ENCODE data around the gene SMC1B. TPM values are rescaled to one million over a fixed set of nuclear protein-coding genes. Genes with fewer than 3 reads are reported as not detected.
"Not testable (repeated sequence)": the region's sequence is repeated elsewhere in the genome, so short reads cannot be mapped to it uniquely, and the experiment has no call there.

Gene SMC1B
- total RNA-seq, 4 donors from 2014 or later = not detected

DNA sequence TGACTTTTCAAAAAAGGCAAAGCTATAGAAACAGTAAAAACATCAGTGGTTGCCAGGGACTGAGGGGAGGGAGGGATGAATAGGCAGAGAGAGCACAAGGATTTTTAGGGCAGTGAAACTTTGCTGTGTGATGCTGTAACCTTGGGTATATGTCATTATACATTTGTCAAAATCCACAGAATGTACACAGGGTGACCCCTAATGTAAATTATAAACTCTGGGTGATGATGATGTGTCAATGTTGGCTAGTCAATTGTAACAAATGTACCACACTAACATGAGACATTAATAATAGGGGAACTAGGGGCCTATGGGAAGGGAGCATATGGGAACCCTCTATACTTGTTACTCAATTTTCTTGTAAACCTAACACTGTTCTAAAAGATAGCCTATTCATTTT lies 24.9 kb upstream of the SMC1B start:
- no peak for DNase-seq
- H3K9me3 ChIP-seq = no peaks in the 10 kb centered on the region
- no peaks in the 10 kb centered on the region for H3K36me3 ChIP-seq
- peaks cover 5 to 10% (median 5%) of the 10 kb centered on the region in 4 donors for H3K4me1 ChIP-seq
- intact Hi-C loops (cut with DNase I; ENCODE audit: low total_unique reads) = no loop called here
- H3K27ac ChIP-seq = no peak overlapping the region
- in situ Hi-C loops (cut with MboI; ENCODE audit: low pct_ligation_motif_present in 1 of 4, low pct_unique_long_range_greater_than_20kb in 1 of 4, low sequenced_read_pairs in 3 of 4) = loop anchor here in 2 of 4 donors (5.0 to 10.0 kb wide), 2 partner anchors 171 to 174 kb away; no protein-coding TSS in a partner anchor
- no peak overlapping the region for H3K4me3 ChIP-seq
- no peaks in the 10 kb centered on the region for H3K27me3 ChIP-seq
- TF ChIP-seq POLR2AphosphoS5 (IDR thresholded peaks at IDR 0.05) = no peak
- no peak for TF ChIP-seq POLR2A (IDR thresholded peaks at IDR 0.05)
- no peak for TF ChIP-seq CTCF (IDR thresholded peaks at IDR 0.05)

GRCh38 chr22:45436871-45437517 lies 23.6 kb upstream of the SMC1B start:
- H3K36me3 ChIP-seq; DNase-seq; H3K4me3 ChIP-seq; H3K4me1 ChIP-seq; H3K27me3 ChIP-seq; H3K9me3 ChIP-seq; intact Hi-C loops (cut with DNase I; ENCODE audit: low total_unique reads); H3K27ac ChIP-seq: not testable (repeated sequence)
- in situ Hi-C loops (cut with MboI; ENCODE audit: low pct_ligation_motif_present in 1 of 4, low pct_unique_long_range_greater_than_20kb in 1 of 4, low sequenced_read_pairs in 3 of 4) = loop anchor here in 2 of 4 donors (5.0 to 10.0 kb wide), 2 partner anchors 170 to 172 kb away; no protein-coding TSS in a partner anchor
- WGBS, 2 donors (ENCODE audit: low coverage in 1 of 2) = 96% methylated on average over 33 of the region's 34 CpGs; no CpG with 5 or more reads in 1 of the 2 donors

DNA sequence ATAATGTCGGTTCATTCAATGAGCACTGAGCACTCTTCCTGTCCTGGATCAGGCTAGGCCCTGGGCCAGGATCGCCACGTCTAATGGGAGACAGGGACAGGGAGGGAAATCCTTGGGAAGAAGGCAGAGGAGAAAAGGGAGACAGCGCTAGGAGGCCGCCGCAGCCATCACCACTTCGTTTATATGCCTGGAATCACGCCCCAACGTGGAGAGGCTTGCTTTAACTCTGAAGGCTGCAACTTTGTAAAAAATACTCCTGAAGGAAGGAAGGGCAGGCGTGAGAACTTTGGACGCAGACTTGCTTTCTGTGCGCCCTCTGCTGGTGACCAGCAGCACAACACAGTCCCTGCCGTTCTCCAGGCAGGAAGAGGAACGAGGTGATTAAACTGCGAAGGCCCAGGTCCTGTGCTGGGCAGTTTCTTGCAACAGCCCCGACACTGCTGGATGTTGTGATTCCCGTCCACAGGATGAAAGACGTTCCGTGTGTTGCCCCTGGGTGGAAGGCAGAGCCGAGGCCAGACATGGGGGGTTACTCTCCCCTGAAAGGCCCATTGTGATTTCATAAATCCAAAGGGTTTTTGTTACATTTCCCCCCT lies 22.2 kb upstream of the SMC1B start:
- WGBS, 2 donors (ENCODE audit: low coverage in 1 of 2) = 6 to 13% methylated on average over 10 to 20 of the region's 20 CpGs
- Histone ChIP-seq H3K4me1 (peaks cover 5 to 10% (median 5%) of the 10 kb centered on the region in 4 donors), H3K36me3 (no peaks in the 10 kb centered on the region), H3K4me3 (no peak overlapping the region), H3K9me3 (no peaks in the 10 kb centered on the region), H3K27me3 (no peaks in the 10 kb centered on the region), H3K27ac (peak overlapping the region; percentile 45 to 64 (median 58))
- DNase-seq = peak; percentile 93
- no peak for TF ChIP-seq POLR2A (IDR thresholded peaks at IDR 0.05)
- peak; percentile 95 to 99 (median 98) for TF ChIP-seq CTCF (IDR thresholded peaks at IDR 0.05)
- TF ChIP-seq EP300 (IDR thresholded peaks at IDR 0.05; ENCODE audit: low read depth) = no peak
- peak in 1 of 3 donors; percentile 20 for TF ChIP-seq POLR2AphosphoS5 (IDR thresholded peaks at IDR 0.05)
- in situ Hi-C loops (cut with MboI; ENCODE audit: low pct_ligation_motif_present in 1 of 4, low pct_unique_long_range_greater_than_20kb in 1 of 4, low sequenced_read_pairs in 3 of 4) = loop anchor here in 2 of 4 donors (5.0 to 10.0 kb wide), 2 partner anchors 168 to 171 kb away; no protein-coding TSS in a partner anchor
- intact Hi-C loops (cut with DNase I; ENCODE audit: low total_unique reads) = loop anchor here (1.0 kb wide), 1 partner anchor 167 kb away; no protein-coding TSS in a partner anchor

- Histone ChIP-seq H3K27ac (peak overlapping the region in 3 of 4 donors; percentile 45 to 64 (median 61)), H3K9me3 (no peaks in the 10 kb centered on the region), H3K27me3 (no peaks in the 10 kb centered on the region), H3K36me3 (no peaks in the 10 kb centered on the region), H3K4me3 (no peak overlapping the region), H3K4me1 (peaks cover 5 to 10% (median 5%) of the 10 kb centered on the region in 4 donors)
- intact Hi-C loops (cut with DNase I; ENCODE audit: low total_unique reads) = loop anchor here (1.0 kb wide), 1 partner anchor 167 kb away; no protein-coding TSS in a partner anchor
- no peak for DNase-seq
- in situ Hi-C loops (cut with MboI; ENCODE audit: low pct_ligation_motif_present in 1 of 4, low pct_unique_long_range_greater_than_20kb in 1 of 4, low sequenced_read_pairs in 3 of 4) = loop anchor here in 2 of 4 donors (5.0 to 10.0 kb wide), 2 partner anchors 168 to 170 kb away; no protein-coding TSS in a partner anchor
- WGBS, 2 donors (ENCODE audit: low coverage in 1 of 2) = 83 to 88% methylated on average over 4 to 6 of the region's 6 CpGs
- TF ChIP-seq POLR2AphosphoS5 (IDR thresholded peaks at IDR 0.05) (no peak), CTCF (IDR thresholded peaks at IDR 0.05) (no peak), EP300 (IDR thresholded peaks at IDR 0.05; ENCODE audit: low read depth) (no peak), POLR2A (IDR thresholded peaks at IDR 0.05) (no peak)
These were observed 21.6 kb upstream of the SMC1B start for GRCh38 chr22:45434981-45435380.

Data from transverse colon (tissue), 4 donors.